Panc1 (cell line): ENCODE results near the gene MAP2K1.

ENCODE experiments used
- POLR2AphosphoS5 ChIP-seq: IDR thresholded peaks from 2 replicates; pipeline ENCODE4 v1.6.1; 2012; ENCODE audit warnings: mild to moderate bottlenecking, low read depth, low read length, moderate library complexity
- SIN3A ChIP-seq: IDR thresholded peaks from 2 replicates; pipeline ENCODE4 v1.6.1; 2012; ENCODE audit warnings: low read depth, mild to moderate bottlenecking, low read length, moderate library complexity, borderline replicate concordance; ENCODE audit not compliant: insufficient read depth
- TCF7L2 ChIP-seq: IDR thresholded peaks from 2 replicates; pipeline ENCODE4 v1.6.1; 2011; ENCODE audit warnings: mild to moderate bottlenecking, low read depth, low read length, inconsistent platforms
- TF ChIP-seq, protein P1 (sequence below): fragments of 450-650 bp; IDR thresholded peaks from 2 replicates; pipeline ENCODE4 v1.5.1; 2017; ENCODE audit warnings: mild to moderate bottlenecking
- TF ChIP-seq, protein P2 (sequence below), 2 experiments: IDR thresholded peaks; 2 replicates each; pipeline ENCODE4 v1.6.1; 2011 to 2012; ENCODE audit warnings: low read depth in 2 of 2, control low read depth in 1 of 2, low read length in 1 of 2, mild to moderate bottlenecking in 1 of 2, moderate library complexity in 1 of 2; ENCODE audit not compliant: insufficient read depth in 1 of 2

DNA sequence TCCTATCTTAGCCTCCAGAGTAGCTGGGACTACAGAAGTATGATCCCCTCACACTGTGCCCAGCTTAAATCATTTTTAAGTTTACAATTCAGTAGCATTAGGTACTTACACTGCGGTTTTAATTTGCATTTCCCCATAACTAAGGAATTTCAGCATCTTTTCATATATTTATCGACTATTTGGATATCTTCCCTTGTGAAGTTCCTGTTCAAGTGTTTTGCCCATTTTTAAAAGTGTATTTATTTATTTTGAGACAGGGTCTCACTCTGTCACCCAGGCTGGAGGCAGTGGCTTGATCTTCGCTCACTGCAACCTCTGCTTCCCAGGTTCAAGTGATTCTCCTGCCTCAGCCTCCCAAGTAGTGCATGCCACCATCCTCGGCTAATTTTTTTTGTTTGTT, 12.5 kb upstream of the MAP2K1 start:
- TF ChIP-seq, protein P1, sequence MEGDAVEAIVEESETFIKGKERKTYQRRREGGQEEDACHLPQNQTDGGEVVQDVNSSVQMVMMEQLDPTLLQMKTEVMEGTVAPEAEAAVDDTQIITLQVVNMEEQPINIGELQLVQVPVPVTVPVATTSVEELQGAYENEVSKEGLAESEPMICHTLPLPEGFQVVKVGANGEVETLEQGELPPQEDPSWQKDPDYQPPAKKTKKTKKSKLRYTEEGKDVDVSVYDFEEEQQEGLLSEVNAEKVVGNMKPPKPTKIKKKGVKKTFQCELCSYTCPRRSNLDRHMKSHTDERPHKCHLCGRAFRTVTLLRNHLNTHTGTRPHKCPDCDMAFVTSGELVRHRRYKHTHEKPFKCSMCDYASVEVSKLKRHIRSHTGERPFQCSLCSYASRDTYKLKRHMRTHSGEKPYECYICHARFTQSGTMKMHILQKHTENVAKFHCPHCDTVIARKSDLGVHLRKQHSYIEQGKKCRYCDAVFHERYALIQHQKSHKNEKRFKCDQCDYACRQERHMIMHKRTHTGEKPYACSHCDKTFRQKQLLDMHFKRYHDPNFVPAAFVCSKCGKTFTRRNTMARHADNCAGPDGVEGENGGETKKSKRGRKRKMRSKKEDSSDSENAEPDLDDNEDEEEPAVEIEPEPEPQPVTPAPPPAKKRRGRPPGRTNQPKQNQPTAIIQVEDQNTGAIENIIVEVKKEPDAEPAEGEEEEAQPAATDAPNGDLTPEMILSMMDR: no peak
- TF ChIP-seq TCF7L2: no peak
- no peak for TF ChIP-seq POLR2AphosphoS5
- TF ChIP-seq SIN3A: no peak
- TF ChIP-seq, protein P2, sequence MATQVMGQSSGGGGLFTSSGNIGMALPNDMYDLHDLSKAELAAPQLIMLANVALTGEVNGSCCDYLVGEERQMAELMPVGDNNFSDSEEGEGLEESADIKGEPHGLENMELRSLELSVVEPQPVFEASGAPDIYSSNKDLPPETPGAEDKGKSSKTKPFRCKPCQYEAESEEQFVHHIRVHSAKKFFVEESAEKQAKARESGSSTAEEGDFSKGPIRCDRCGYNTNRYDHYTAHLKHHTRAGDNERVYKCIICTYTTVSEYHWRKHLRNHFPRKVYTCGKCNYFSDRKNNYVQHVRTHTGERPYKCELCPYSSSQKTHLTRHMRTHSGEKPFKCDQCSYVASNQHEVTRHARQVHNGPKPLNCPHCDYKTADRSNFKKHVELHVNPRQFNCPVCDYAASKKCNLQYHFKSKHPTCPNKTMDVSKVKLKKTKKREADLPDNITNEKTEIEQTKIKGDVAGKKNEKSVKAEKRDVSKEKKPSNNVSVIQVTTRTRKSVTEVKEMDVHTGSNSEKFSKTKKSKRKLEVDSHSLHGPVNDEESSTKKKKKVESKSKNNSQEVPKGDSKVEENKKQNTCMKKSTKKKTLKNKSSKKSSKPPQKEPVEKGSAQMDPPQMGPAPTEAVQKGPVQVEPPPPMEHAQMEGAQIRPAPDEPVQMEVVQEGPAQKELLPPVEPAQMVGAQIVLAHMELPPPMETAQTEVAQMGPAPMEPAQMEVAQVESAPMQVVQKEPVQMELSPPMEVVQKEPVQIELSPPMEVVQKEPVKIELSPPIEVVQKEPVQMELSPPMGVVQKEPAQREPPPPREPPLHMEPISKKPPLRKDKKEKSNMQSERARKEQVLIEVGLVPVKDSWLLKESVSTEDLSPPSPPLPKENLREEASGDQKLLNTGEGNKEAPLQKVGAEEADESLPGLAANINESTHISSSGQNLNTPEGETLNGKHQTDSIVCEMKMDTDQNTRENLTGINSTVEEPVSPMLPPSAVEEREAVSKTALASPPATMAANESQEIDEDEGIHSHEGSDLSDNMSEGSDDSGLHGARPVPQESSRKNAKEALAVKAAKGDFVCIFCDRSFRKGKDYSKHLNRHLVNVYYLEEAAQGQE (IDR thresholded peaks at IDR 0.05; ENCODE audit: insufficient read depth in 1 of 2, low read depth in 2 of 2, low read length in 1 of 2): no peak
